ENCODE results near the gene MOCS3. TPM values are rescaled to one million over a fixed set of nuclear protein-coding genes. Genes with fewer than 3 reads are reported as not detected.

Gene MOCS3
- total and polyA plus RNA-seq, 2 of the 13 experiments (the other 11 are each of a cell fraction or from before 2014, with no cell fraction given) = 3.7 to 8.4 TPM

GRCh38 chr20:50957798-50958614, 612 bp upstream of the MOCS3 start, which contains the start of gene DPM1 (continued):
- TF ChIP-seq CSRNP2 (CRISPR knock-in tag; conservative IDR thresholded peaks at IDR 0.05; ENCODE audit: low read depth) (no peak), CENPX (CRISPR knock-in tag; IDR thresholded peaks at IDR 0.05) (no peak), MIER2 (CRISPR knock-in tag; IDR thresholded peaks at IDR 0.05) (peak; percentile 13; the same call in 1 of the 2 replicates), ZNF530 (CRISPR knock-in tag; IDR thresholded peaks at IDR 0.05; ENCODE audit: low read depth) (0 out of 2 replicates have a peak, but pooled peaks have one; percentile 56), NFIB (CRISPR knock-in tag; IDR thresholded peaks at IDR 0.05; ENCODE audit: borderline replicate concordance) (no peak), ZNF256 (CRISPR knock-in tag; conservative IDR thresholded peaks at IDR 0.05) (no peak), RARG (CRISPR knock-in tag; IDR thresholded peaks at IDR 0.05; ENCODE audit: low read depth) (no peak), RAD21 (CRISPR knock-in tag; IDR thresholded peaks at IDR 0.05) (no peak), TSC22D2 (CRISPR knock-in tag; IDR thresholded peaks at IDR 0.05; ENCODE audit: borderline replicate concordance) (peak; percentile 59), TFDP2 (CRISPR knock-in tag; IDR thresholded peaks at IDR 0.05) (peak; percentile 90), PRDM4 (CRISPR knock-in tag; IDR thresholded peaks at IDR 0.05; ENCODE audit: borderline replicate concordance) (0 out of 2 replicates have a peak, but pooled peaks have one; percentile 76), PCBP2 (optimal IDR thresholded peaks at IDR 0.05; ENCODE audit: low read depth, low read length, poor library complexity, severe bottlenecking) (no peak), CREB3 (CRISPR knock-in tag; IDR thresholded peaks at IDR 0.05) (no peak), ZFYVE20 (CRISPR knock-in tag; IDR thresholded peaks at IDR 0.05; ENCODE audit: borderline replicate concordance, low read depth) (peak; percentile 96), ISX (CRISPR knock-in tag; conservative IDR thresholded peaks at IDR 0.05) (no peak), ZFP36L1 (CRISPR knock-in tag; IDR thresholded peaks at IDR 0.05) (no peak; the same call in 1 of the 2 replicates), ZNF432 (CRISPR knock-in tag; IDR thresholded peaks at IDR 0.05; ENCODE audit: borderline replicate concordance) (no peak; the same call in 1 of the 2 replicates), PITX1 (CRISPR knock-in tag; IDR thresholded peaks at IDR 0.05) (peak; percentile 80), ZNF670 (CRISPR knock-in tag; IDR thresholded peaks at IDR 0.05; ENCODE audit: borderline replicate concordance) (no peak), KAT7 (CRISPR knock-in tag; IDR thresholded peaks at IDR 0.05; ENCODE audit: borderline replicate concordance) (peak; percentile 81; the same call in 1 of the 2 replicates), ZNF629 (CRISPR knock-in tag; conservative IDR thresholded peaks at IDR 0.05) (no peak), SMAD3 (CRISPR knock-in tag; IDR thresholded peaks at IDR 0.05) (peak; percentile 24)

Measured in HepG2 (cell line).